ENCODE data around the gene P2RX4. TPM values are rescaled to one million over a fixed set of nuclear protein-coding genes. Genes with fewer than 3 reads are reported as not detected.

The P2RX4 gene
- total RNA-seq, 1 experiment from 2014 or later, result 17.1 TPM

GRCh38 chr12:121237415-121237814 lies 27.5 kb downstream of the P2RX4 start:
- BruUV-seq (replicated peaks), result no TSS peak
- TF ChIP-seq SIN3A (IDR thresholded peaks at IDR 0.05; ENCODE audit: low read depth) (no peak), EZH2 (IDR thresholded peaks at IDR 0.05) (no peak), SRF (IDR thresholded peaks at IDR 0.05; ENCODE audit: low read depth) (no peak), POLR2AphosphoS5 (IDR thresholded peaks at IDR 0.05; ENCODE audit: low read depth, low read length) (no peak), ZFX (IDR thresholded peaks at IDR 0.05) (no peak), ZBTB33 (IDR thresholded peaks at IDR 0.05; ENCODE audit: extremely low read depth, insufficient replicate concordance, low read length) (no peak), JUND (IDR thresholded peaks at IDR 0.05) (no peak), FOSL1 (IDR thresholded peaks at IDR 0.05; ENCODE audit: low read depth) (no peak), SP1 (IDR thresholded peaks at IDR 0.05; ENCODE audit: low read depth) (no peak), EZH2phosphoT487 (IDR thresholded peaks at IDR 0.05; ENCODE audit: borderline replicate concordance) (no peak), ZNF274 (IDR thresholded peaks at IDR 0.05; ENCODE audit: low read depth, low read length) (no peak), ELF1 (IDR thresholded peaks at IDR 0.05; ENCODE audit: borderline replicate concordance, low read depth) (no peak), EGR1 (IDR thresholded peaks at IDR 0.05; ENCODE audit: low read depth) (no peak), CBX3 (IDR thresholded peaks at IDR 0.05; ENCODE audit: low read depth) (no peak)
- TF ChIP-seq, protein P1, sequence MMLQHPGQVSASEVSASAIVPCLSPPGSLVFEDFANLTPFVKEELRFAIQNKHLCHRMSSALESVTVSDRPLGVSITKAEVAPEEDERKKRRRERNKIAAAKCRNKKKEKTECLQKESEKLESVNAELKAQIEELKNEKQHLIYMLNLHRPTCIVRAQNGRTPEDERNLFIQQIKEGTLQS (IDR thresholded peaks at IDR 0.05), result no peak
- TF ChIP-seq, protein P2, sequence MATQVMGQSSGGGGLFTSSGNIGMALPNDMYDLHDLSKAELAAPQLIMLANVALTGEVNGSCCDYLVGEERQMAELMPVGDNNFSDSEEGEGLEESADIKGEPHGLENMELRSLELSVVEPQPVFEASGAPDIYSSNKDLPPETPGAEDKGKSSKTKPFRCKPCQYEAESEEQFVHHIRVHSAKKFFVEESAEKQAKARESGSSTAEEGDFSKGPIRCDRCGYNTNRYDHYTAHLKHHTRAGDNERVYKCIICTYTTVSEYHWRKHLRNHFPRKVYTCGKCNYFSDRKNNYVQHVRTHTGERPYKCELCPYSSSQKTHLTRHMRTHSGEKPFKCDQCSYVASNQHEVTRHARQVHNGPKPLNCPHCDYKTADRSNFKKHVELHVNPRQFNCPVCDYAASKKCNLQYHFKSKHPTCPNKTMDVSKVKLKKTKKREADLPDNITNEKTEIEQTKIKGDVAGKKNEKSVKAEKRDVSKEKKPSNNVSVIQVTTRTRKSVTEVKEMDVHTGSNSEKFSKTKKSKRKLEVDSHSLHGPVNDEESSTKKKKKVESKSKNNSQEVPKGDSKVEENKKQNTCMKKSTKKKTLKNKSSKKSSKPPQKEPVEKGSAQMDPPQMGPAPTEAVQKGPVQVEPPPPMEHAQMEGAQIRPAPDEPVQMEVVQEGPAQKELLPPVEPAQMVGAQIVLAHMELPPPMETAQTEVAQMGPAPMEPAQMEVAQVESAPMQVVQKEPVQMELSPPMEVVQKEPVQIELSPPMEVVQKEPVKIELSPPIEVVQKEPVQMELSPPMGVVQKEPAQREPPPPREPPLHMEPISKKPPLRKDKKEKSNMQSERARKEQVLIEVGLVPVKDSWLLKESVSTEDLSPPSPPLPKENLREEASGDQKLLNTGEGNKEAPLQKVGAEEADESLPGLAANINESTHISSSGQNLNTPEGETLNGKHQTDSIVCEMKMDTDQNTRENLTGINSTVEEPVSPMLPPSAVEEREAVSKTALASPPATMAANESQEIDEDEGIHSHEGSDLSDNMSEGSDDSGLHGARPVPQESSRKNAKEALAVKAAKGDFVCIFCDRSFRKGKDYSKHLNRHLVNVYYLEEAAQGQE (IDR thresholded peaks at IDR 0.05; ENCODE audit: low read depth), result no peak
- DNase-seq (ENCODE audit: low read depth, low spot score) (no peak), ATAC-seq (no peak)
- Histone ChIP-seq H3K4me1 (ENCODE audit: control insufficient read depth in 1 of 2, insufficient read depth in 2 of 2, low read length in 2 of 2) (no peaks in the 10 kb centered on the region), H3K4me2 (ENCODE audit: low read length) (no peak overlapping the region), H3K27ac (ENCODE audit: low read depth, low read length) (no peak overlapping the region), H4K20me1 (ENCODE audit: insufficient read depth) (no peaks in the 10 kb centered on the region), H3K79me2 (ENCODE audit: insufficient read depth, low read length) (no peaks in the 10 kb centered on the region), H3K27me3 (ENCODE audit: insufficient read depth, low read length) (no peaks in the 10 kb centered on the region), H3K9me2 (ENCODE audit: insufficient read depth) (no peaks in the 10 kb centered on the region), H3K9me3 (ENCODE audit: control insufficient read depth in 1 of 2, insufficient read depth in 1 of 2, low read depth in 1 of 2, low read length in 2 of 2) (no peaks in the 10 kb centered on the region), H2AFZ (ENCODE audit: low read depth, low read length, poor library complexity, severe bottlenecking) (no peak overlapping the region), H3K4me3 (replicated peaks in 1 of 2; ENCODE audit: low read depth in 1 of 2, low read length in 2 of 2) (no peak overlapping the region), H3K36me3 (ENCODE audit: control insufficient read depth in 1 of 2, insufficient read depth in 2 of 2, low read length in 2 of 2) (peaks cover 0 to 2% of the 10 kb centered on the region in 2 experiments; a peak in 2 of 4 replicates), H3K9ac (ENCODE audit: low read length) (no peak overlapping the region)
- RAD21 ChIA-PET (ENCODE audit: low non-redundant PET in 1 of 2, low total read pairs in 2 of 2, uncharacterized antibody in 2 of 2, unreplicated experiment in 2 of 2), result no interaction called here
- CTCF ChIA-PET, result no interaction called here
- POLR2A ChIA-PET, result no interaction called here
- intact Hi-C loops (cut with micrococcal nuclease), result no loop called here

Data from HCT116 (cell line).